SK-N-SH (cell line): Measurements from ENCODE around the gene GPN3.

Source experiments
- CTCF ChIP-seq: fragments of 200-600 bp; sonication (generic); IDR thresholded peaks from 2 replicates; pipeline ENCODE4 v1.6.1; 2017; ENCODE audit warnings: antibody characterized with exemption, mild to moderate bottlenecking, moderate library complexity
- EP300 ChIP-seq, 2 experiments: IDR thresholded peaks; 2 replicates each; pipeline versions ENCODE4 v1.4.0 to v1.6.1; 2012; ENCODE audit warnings: borderline replicate concordance in 1 of 2, low read depth in 1 of 2, low read length in 1 of 2

GRCh38 chr12:110513842-110514241, 45.8 kb upstream of the GPN3 start:
- no peak for TF ChIP-seq CTCF
- no peak for TF ChIP-seq EP300 (IDR thresholded peaks at IDR 0.05; ENCODE audit: borderline replicate concordance in 1 of 2, low read depth in 1 of 2, low read length in 1 of 2)
